Neuron (in vitro differentiated cells): ENCODE results near the gene KRT17.
"Not testable (repeated sequence)": the region's sequence is repeated elsewhere in the genome, so short reads cannot be mapped to it uniquely, and the experiment has no call there.

Experiments used
- H2AFZ ChIP-seq: one replicate; pipeline ENCODE4 v1.6.1; 2013; ENCODE audit warnings: low read depth, mild to moderate bottlenecking, inconsistent platforms, low read length, moderate library complexity
- H3K27me3 ChIP-seq: one replicate; pipeline ENCODE4 v1.6.1; 2013; ENCODE audit warnings: low read length; ENCODE audit not compliant: insufficient read depth
- H3K36me3 ChIP-seq: one replicate; pipeline ENCODE4 v1.6.1; 2013; ENCODE audit warnings: low read length; ENCODE audit not compliant: insufficient read depth
- H3K4me1 ChIP-seq: one replicate; pipeline ENCODE4 v1.6.1; 2013; ENCODE audit warnings: low read length; ENCODE audit not compliant: insufficient read depth
- H3K4me3 ChIP-seq: 2 replicates; pipeline ENCODE4 v1.5.1; 2013; ENCODE audit warnings: mild to moderate bottlenecking, low read length, moderate library complexity
- H3K9me3 ChIP-seq: one replicate; pipeline ENCODE4 v1.6.1; 2013; ENCODE audit warnings: low read length

Gene KRT17

DNA sequence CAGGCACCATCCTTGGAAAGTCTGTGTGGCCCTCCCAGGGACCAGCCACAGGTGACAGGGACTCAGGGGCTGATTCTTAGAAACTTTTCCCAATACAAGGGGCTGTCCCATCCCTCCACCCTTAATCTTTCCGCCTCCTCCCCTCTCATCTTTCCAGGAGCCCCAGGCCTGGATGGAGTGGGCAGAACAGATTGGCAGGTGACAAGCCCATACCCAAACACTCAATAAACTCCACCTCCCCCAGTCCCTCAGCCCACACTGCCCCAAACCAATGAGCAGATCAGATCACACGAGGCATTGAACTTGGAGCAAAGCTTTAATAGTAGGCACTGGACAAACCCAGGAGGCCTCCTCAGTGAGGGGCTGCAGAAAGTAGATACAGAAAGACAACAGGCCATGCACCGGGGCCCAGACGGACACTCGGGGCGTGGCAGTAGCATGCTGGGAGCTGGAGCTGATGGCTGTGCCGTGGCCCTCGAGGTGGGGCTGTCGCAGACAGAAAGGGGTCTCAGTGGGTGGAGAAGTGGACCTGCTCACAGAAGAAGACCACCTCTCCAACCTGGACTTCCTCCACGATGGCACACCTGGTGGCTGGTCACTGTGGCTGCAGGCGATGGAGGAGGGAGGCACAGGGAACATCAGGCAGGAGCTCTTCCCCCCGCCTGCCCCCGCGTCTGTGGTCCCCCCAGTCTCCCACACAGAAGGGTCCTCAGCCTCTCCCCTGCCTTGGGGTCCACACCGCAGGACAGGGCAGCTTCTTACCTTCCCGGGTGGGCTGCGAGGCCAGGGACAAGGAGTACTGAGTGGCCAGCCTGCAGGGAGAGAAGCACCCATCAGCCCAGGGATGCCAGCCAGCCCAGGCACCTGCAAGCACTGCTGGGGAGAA is 1.9 kb upstream of the KRT17 start:
- not testable (repeated sequence) for H3K27me3 ChIP-seq, H2AFZ ChIP-seq, H3K9me3 ChIP-seq, H3K4me3 ChIP-seq, H3K4me1 ChIP-seq, H3K36me3 ChIP-seq

- no peaks in the 10 kb centered on the region for H3K4me1 ChIP-seq
- H3K9me3 ChIP-seq = no peaks in the 10 kb centered on the region
- H2AFZ ChIP-seq = no peak overlapping the region
- peaks cover 3% of the 10 kb centered on the region for H3K27me3 ChIP-seq
- H3K36me3 ChIP-seq = no peaks in the 10 kb centered on the region
- no peak overlapping the region for H3K4me3 ChIP-seq
Measured at GRCh38 chr17:41625602-41626001, 1.2 kb upstream of the KRT17 start.

DNA sequence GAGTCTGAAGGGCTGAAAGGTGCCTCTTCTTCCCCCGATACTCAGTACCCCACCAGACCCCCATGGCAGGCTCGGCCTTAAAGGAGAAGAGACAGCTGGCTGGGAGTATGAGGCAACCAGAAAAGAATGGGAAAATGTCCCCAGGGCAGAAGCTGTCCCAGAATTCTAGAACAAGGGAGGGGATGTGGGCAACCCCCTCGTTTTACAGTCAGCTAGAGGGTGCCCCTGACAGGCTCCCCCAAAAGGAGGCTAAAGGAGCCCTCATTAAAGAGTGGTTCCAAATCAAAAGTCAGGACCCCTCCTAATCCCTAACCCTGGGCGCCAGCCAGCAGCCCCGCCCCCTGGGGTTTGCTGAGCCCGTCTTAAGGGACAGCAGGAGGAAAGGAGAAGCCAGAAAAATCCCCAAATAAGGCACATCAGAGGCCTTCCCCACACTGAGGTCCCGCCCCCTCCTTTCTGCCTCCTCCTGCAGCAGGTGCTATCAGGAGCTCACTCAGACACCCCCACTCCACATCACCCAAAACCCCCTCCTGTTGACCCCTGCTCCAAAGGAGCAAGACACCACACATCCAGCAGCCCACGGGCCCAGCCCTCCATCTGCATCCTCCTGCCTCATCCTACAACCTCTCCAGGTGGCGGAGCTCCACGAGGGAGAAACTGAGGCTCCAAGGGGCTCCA is 1.1 kb downstream of the KRT17 start:
- H3K4me1 ChIP-seq, H3K9me3 ChIP-seq, H3K27me3 ChIP-seq, H3K4me3 ChIP-seq, H2AFZ ChIP-seq, H3K36me3 ChIP-seq: not testable (repeated sequence)

- not testable (repeated sequence) for H3K27me3 ChIP-seq, H2AFZ ChIP-seq, H3K9me3 ChIP-seq, H3K36me3 ChIP-seq, H3K4me1 ChIP-seq, H3K4me3 ChIP-seq
Measured at GRCh38 chr17:41622340-41623183, 1.8 kb downstream of the KRT17 start.

DNA sequence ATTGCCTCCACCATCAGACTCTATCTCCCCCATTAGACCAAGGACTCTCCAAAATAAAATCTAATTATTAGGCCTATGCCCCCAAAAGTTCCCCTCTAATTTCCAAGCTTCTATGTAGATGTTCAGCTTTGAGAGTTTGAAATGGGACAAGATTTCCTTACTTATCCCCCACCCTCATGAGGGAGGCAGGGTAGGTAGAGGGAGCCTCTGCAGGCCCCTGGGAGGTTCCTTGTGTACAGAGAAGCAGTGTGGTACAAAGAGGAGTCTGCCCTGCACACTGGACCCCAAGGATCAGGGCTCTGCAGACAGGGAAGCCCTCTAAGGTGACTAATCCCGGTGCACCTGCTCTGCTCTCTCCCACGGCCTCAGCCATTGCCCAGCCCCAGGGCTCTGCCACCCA is 2.5 kb downstream of the KRT17 start:
- Histone ChIP-seq H3K9me3 (no peaks in the 10 kb centered on the region), H2AFZ (no peak overlapping the region), H3K36me3 (no peaks in the 10 kb centered on the region), H3K4me1 (no peaks in the 10 kb centered on the region), H3K4me3 (no peak overlapping the region), H3K27me3 (peaks cover 3% of the 10 kb centered on the region)

GRCh38 chr17:41621435-41621817 is 2.9 kb downstream of the KRT17 start:
- not testable (repeated sequence) for H3K27me3 ChIP-seq, H3K9me3 ChIP-seq, H3K36me3 ChIP-seq, H2AFZ ChIP-seq, H3K4me3 ChIP-seq, H3K4me1 ChIP-seq

DNA sequence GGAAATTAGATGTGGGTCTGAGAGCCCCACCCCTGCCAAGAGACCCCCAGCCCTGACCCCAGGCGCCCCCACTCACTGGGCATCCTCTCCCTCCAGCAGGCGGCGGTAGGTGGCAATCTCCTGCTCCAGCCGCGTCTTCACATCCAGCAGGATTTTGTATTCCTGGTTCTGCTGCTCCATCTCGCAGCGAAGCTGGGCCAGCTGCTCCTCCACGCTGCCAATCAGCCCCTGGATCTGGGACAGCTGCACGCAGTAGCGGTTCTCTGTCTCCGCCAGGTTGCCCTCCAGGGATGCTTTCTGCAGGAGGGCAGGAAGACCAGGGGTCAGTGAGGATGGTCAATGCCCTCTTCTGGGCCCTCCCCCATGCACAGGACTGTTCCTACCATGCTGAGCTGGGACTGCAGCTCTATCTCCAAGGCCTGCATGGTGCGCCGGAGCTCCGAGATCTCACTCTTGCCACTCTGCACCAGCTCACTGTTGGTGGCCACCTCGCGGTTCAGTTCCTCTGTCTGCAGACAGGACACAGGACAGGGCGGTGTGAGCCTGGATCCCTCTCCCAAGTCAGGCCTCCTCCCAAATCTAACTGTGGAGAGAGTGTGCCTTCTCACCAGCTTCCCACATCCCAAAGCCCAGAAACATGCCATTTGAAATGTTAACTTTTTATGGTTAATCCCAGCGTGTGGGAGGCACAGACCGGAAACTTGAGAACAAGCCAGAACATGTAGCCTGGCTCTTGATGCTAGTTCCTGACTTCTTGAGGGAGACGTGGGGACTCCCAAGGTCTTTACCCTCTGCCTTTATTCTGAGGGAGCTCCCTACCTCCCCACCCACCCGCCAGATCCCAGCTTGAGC is 3.6 kb downstream of the KRT17 start:
- H3K4me3 ChIP-seq = no peak overlapping the region
- H2AFZ ChIP-seq = no peak overlapping the region
- peaks cover 3% of the 10 kb centered on the region for H3K27me3 ChIP-seq
- no peaks in the 10 kb centered on the region for H3K4me1 ChIP-seq
- H3K36me3 ChIP-seq = no peaks in the 10 kb centered on the region
- H3K9me3 ChIP-seq = no peaks in the 10 kb centered on the region

DNA sequence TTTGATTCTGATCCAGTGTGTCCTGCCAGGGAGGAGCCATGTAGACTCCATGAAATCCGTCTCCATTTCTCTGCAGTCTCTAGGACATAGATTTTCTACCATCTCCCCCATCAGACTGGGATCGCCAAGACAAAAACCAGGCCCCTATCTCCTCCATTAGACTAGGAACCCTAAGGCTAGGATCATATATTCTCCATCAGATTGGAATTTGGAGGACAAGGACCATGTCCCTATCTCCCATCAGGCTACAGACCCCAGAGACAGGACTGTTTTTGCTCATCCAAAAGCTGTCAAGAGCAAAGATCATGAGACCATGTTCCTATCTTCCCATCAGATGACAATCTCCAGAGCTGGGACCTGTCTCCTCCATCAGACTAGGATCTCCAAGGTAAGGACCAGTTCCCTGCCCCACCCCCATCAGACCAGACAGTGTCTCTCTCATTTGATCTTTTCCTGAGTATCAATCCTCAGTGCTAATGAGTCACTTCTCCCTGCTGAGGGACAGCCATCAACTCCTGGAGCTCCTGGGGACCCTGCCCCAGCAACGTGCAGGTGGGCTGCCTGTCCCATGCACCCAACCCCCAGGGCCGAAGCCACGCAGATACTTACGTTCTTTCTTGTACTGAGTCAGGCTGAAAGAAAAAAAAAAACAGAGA is 4.3 kb downstream of the KRT17 start:
- not testable (repeated sequence) for H3K9me3 ChIP-seq, H2AFZ ChIP-seq, H3K4me1 ChIP-seq, H3K36me3 ChIP-seq, H3K4me3 ChIP-seq, H3K27me3 ChIP-seq

- Histone ChIP-seq H3K4me3 (no peak overlapping the region), H3K36me3 (no peaks in the 10 kb centered on the region), H2AFZ (no peak overlapping the region), H3K9me3 (no peaks in the 10 kb centered on the region), H3K27me3 (peaks cover 3% of the 10 kb centered on the region), H3K4me1 (no peaks in the 10 kb centered on the region)
Measured at GRCh38 chr17:41619036-41619926, 5.1 kb downstream of the KRT17 start.

DNA sequence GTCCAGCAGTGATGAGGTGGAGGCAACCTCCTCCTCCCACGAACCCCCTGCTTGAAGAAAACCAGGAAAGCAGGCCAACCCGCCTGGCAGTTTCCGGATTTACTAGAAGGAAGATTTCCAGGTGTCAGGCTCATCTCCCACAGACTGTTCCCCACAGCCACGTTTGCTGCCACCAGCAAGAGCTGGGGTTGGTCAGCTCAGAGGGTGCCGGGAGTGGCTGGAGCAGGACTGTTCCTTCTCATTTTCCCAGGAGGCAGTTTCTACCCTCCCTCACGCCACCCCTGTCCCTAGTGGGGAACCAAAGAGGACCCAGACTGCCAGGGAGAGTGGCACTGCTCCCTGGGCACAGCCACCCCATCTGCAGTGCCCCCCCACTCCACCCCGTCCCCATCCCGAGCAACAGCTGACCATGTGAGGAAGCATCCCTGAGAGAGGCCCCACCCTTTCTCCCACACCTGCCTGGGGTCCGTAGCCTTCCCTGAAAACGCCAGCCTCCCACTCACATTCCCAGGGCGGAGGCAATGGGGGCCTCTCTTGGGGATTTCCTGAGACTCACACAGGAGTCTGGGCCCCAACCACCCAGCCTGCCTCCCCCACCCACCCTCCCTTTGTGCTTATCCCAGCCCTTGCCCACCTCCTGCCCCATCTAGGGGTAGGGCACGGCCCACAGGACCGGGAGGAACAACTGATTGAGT is 5.9 kb downstream of the KRT17 start:
- Histone ChIP-seq H3K36me3 (no peaks in the 10 kb centered on the region), H3K27me3 (peaks cover 1% of the 10 kb centered on the region), H3K4me1 (no peaks in the 10 kb centered on the region), H3K4me3 (no peak overlapping the region), H3K9me3 (no peaks in the 10 kb centered on the region), H2AFZ (no peak overlapping the region)

GRCh38 chr17:41617698-41618097 is 6.7 kb downstream of the KRT17 start:
- no peaks in the 10 kb centered on the region for H3K36me3 ChIP-seq
- no peaks in the 10 kb centered on the region for H3K4me1 ChIP-seq
- H3K4me3 ChIP-seq = no peak overlapping the region
- H2AFZ ChIP-seq = no peak overlapping the region
- no peaks in the 10 kb centered on the region for H3K9me3 ChIP-seq
- H3K27me3 ChIP-seq = no peaks in the 10 kb centered on the region
